SK-N-SH (cell line): ENCODE data around the gene ZNF275. TPM values are rescaled to one million over a fixed set of nuclear protein-coding genes. Genes with fewer than 3 reads are reported as not detected.
A peak's percentile ranks its signal among the peaks of the same experiment; 100 is the strongest.
"Not testable (repeated sequence)": the region's sequence is repeated elsewhere in the genome, so short reads cannot be mapped to it uniquely, and the experiment has no call there.

ENCODE experiments used
- CTCF ChIA-PET: fragments of 300-600, 350-600 bp; formaldehyde crosslinking; extraction: SDS; loops from one replicate; lab custom pipeline; 2021; lab: Yijun Ruan, JAX
- POLR2A ChIA-PET: fragments of 350-600 bp; sonication (Branson Sonifier 250); formaldehyde crosslinking; extraction: SDS; loops from one replicate; lab custom pipeline; 2020; ENCODE audit warnings: antibody characterized with exemption, inconsistent platforms; lab: Yijun Ruan, JAX
- DNase-seq: peaks from one replicate; pipeline ENCODE4 v3.0.0; 2012
- H2AFZ ChIP-seq: fragments of 200-600 bp; sonication (generic); 2 replicates; pipeline ENCODE4 v1.8.1; 2016; ENCODE audit warnings: antibody characterized with exemption, mild to moderate bottlenecking, low read depth
- H3F3A ChIP-seq: fragments of 200-600 bp; sonication (generic); replicated peaks from 2 replicates; pipeline ENCODE3; 2016; ENCODE audit warnings: antibody characterized with exemption, mild to moderate bottlenecking; ENCODE audit not compliant: insufficient read depth
- H3K27ac ChIP-seq, 2 experiments: fragments of 200-500 bp in 1 of 2; fragments of 200-600 bp in 1 of 2; sonication (Bioruptor generic) in 1 of 2; sonication (generic), shearing (Covaris generic) in 1 of 2; 2 replicates each; pipeline versions ENCODE4 v1.5.1 to v1.6.1; 2014 to 2016; ENCODE audit warnings: low read depth in 2 of 2, inconsistent platforms in 1 of 2, low read length in 1 of 2, mild to moderate bottlenecking in 1 of 2, mixed read lengths in 1 of 2
- H3K27me3 ChIP-seq: fragments of 200-600 bp; sonication (generic), shearing (Covaris generic); 2 replicates; pipeline ENCODE4 v1.6.1; 2016; ENCODE audit warnings: mixed run types; ENCODE audit not compliant: insufficient read depth
- H3K36me3 ChIP-seq, 2 experiments: fragments of 200-500 bp in 1 of 2; fragments of 200-600 bp in 1 of 2; sonication (Bioruptor generic) in 1 of 2; sonication (generic) in 1 of 2; replicated peaks in 1 of 2; 2 replicates each; pipeline versions ENCODE3 to v1.5.1; 2014 to 2016; ENCODE audit warnings: low read length in 1 of 2, mild to moderate bottlenecking in 1 of 2; ENCODE audit not compliant: insufficient read depth in 2 of 2, control insufficient read depth in 1 of 2
- H3K4me1 ChIP-seq, 2 experiments: fragments of 200-500 bp in 1 of 2; fragments of 200-600 bp in 1 of 2; sonication (Bioruptor generic) in 1 of 2; sonication (generic), shearing (Covaris generic) in 1 of 2; 2 replicates each; pipeline versions ENCODE4 v1.5.1 to v1.6.1; 2014 to 2016; ENCODE audit warnings: low read depth in 1 of 2, low read length in 1 of 2, mixed run types in 1 of 2; ENCODE audit not compliant: insufficient read depth in 2 of 2, control insufficient read depth in 1 of 2
- H3K4me2 ChIP-seq: fragments of 200-600 bp; sonication (generic), shearing (Covaris generic); 2 replicates; pipeline ENCODE4 v1.6.1; 2017; ENCODE audit warnings: mixed run types
- H3K4me3 ChIP-seq, 2 experiments: fragments of 200-500 bp in 1 of 2; fragments of 200-600 bp in 1 of 2; sonication (Bioruptor generic) in 1 of 2; sonication (generic), shearing (Covaris generic) in 1 of 2; 2 replicates each; pipeline versions ENCODE4 v1.5.1 to v1.8.1; 2014 to 2016; ENCODE audit warnings: low read depth in 2 of 2, inconsistent platforms in 1 of 2, low read length in 1 of 2, mild to moderate bottlenecking in 1 of 2, mixed read lengths in 1 of 2, moderate library complexity in 1 of 2
- H3K79me2 ChIP-seq: fragments of 200-600 bp; sonication (generic); 2 replicates; pipeline ENCODE4 v1.8.1; 2017; ENCODE audit warnings: mild to moderate bottlenecking; ENCODE audit not compliant: insufficient read depth
- H3K9ac ChIP-seq: fragments of 200-600 bp; sonication (generic); 2 replicates; pipeline ENCODE4 v1.6.1; 2017; ENCODE audit warnings: mixed run types
- H3K9me2 ChIP-seq: fragments of 200-600 bp; sonication (generic); 2 replicates; pipeline ENCODE4 v1.6.1; 2017; ENCODE audit warnings: mixed run types
- H3K9me3 ChIP-seq: fragments of 200-600 bp; sonication (generic); 2 replicates; pipeline ENCODE4 v1.6.1; 2017; ENCODE audit warnings: mixed run types, mild to moderate bottlenecking, moderate library complexity
- H4K20me1 ChIP-seq: fragments of 200-600 bp; sonication (generic); 2 replicates; pipeline ENCODE4 v1.6.1; 2017; ENCODE audit warnings: mild to moderate bottlenecking, mixed run types; ENCODE audit not compliant: insufficient read depth
- CHD2 ChIP-seq: fragments of 150-350 bp; IDR thresholded peaks from 2 replicates; pipeline ENCODE4 v1.6.1; 2018; ENCODE audit warnings: low read length; ENCODE audit not compliant: partially characterized antibody
- EP300 ChIP-seq, 2 experiments: IDR thresholded peaks; 2 replicates each; pipeline versions ENCODE4 v1.4.0 to v1.6.1; 2012; ENCODE audit warnings: borderline replicate concordance in 1 of 2, low read depth in 1 of 2, low read length in 1 of 2
- EZH2phosphoT487 ChIP-seq: fragments of 200-600 bp; sonication (generic); IDR thresholded peaks from 2 replicates; pipeline ENCODE4 v1.6.1; 2017; ENCODE audit warnings: low read depth, mixed run types, mild to moderate bottlenecking, antibody characterized with exemption, moderate library complexity, borderline replicate concordance
- FOSL2 ChIP-seq: IDR thresholded peaks from 2 replicates; pipeline ENCODE4 v1.4.0; 2012; ENCODE audit warnings: low read depth, mild to moderate bottlenecking, moderate library complexity, borderline replicate concordance
- FOXM1 ChIP-seq: IDR thresholded peaks from 2 replicates; pipeline ENCODE4 v1.4.0; 2012; ENCODE audit warnings: low read depth, mild to moderate bottlenecking
- IRF3 ChIP-seq: fragments of 150-350 bp; IDR thresholded peaks from 2 replicates; pipeline ENCODE4 v1.6.1; 2016; ENCODE audit warnings: mild to moderate bottlenecking, low read depth, low read length
- NFIC ChIP-seq: IDR thresholded peaks from 2 replicates; pipeline ENCODE4 v1.4.0; 2012; ENCODE audit warnings: borderline replicate concordance
- REST ChIP-seq: IDR thresholded peaks from 2 replicates; pipeline ENCODE4 v1.6.1; 2012; ENCODE audit warnings: mild to moderate bottlenecking, low read depth, low read length, moderate library complexity
- RXRA ChIP-seq: IDR thresholded peaks from 2 replicates; pipeline ENCODE4 v1.4.0; 2012; ENCODE audit warnings: low read depth, mild to moderate bottlenecking, borderline replicate concordance
- SIN3A ChIP-seq: IDR thresholded peaks from 2 replicates; pipeline ENCODE4 v1.6.1; 2012; ENCODE audit warnings: low read depth, mild to moderate bottlenecking, low read length, moderate library complexity, borderline replicate concordance
- TAF1 ChIP-seq: IDR thresholded peaks from 2 replicates; pipeline ENCODE4 v1.6.1; 2012; ENCODE audit warnings: low read depth, mild to moderate bottlenecking, low read length, moderate library complexity, borderline replicate concordance
- TCF12 ChIP-seq: IDR thresholded peaks from 2 replicates; pipeline ENCODE4 v1.4.0; 2012
- USF2 ChIP-seq: fragments of 150-350 bp; IDR thresholded peaks from 2 replicates; pipeline ENCODE4 v1.6.1; 2017; ENCODE audit warnings: antibody characterized with exemption, low read length, low read depth, borderline replicate concordance
- YY1 ChIP-seq: IDR thresholded peaks from 2 replicates; pipeline ENCODE4 v1.4.0; 2012; ENCODE audit warnings: low read depth, mild to moderate bottlenecking
- WGBS: methylation state at CpG from one replicate; pipeline ENCODE4 v1.1.6; 2017; ENCODE audit warnings: low lambda C conversion rate; 5-methylcytosine and 5-hydroxymethylcytosine counted together
- polyA plus RNA-seq, 3 experiments: library from polyadenylated mRNA; depleted of rRNA; stranded (reverse); fragments of >200 nt; gene quantifications; 2 replicates each; pipeline ENCODE4 v1.2.3, GENCODE V29; 2012

The ZNF275 gene
- polyA plus RNA-seq (2012; rRNA removed), result 4.9 and 6.3 TPM in 2 replicates
- 4.2 and 4.4 TPM in 2 replicates for polyA plus RNA-seq (2012; cell fraction: cytosol; rRNA removed)
- 12.3 and 17.2 TPM in 2 replicates for polyA plus RNA-seq (2012; cell fraction: nucleus; rRNA removed)

- CTCF ChIA-PET, result interaction anchor here (1.3 kb wide), 1 partner anchor 47 kb away, joined by 3 read pairs; no protein-coding TSS in a partner anchor
- POLR2A ChIA-PET, result interaction anchor here (0.6 to 0.9 kb wide), 2 partner anchors 8 to 10 kb away, joined by 3 read pairs; no protein-coding TSS in a partner anchor
- H3K4me2 ChIP-seq, result peak within 1 kb of the TSS; percentile 70
Measured at GRCh38 chrX:153333821-153334653, at the start of gene ZNF275. Gene ZNF275 (plus strand): TSS chrX:153334153. CDS start chrX:153336680, 2,527 bp downstream.

GRCh38 chrX:153285678-153286077 is 48.3 kb upstream of the ZNF275 start:
- POLR2A ChIA-PET, CTCF ChIA-PET, H3K4me2 ChIP-seq: not testable (repeated sequence)

More at GRCh38 chrX:153333821-153334653, at the start of gene ZNF275:
- Histone ChIP-seq H4K20me1 (no peaks in the 10 kb centered on the region), H3K27ac (peak within 1 kb of the TSS; percentile 40 to 59; a peak in 2 of 4 replicates), H3K9ac (peak within 1 kb of the TSS; percentile 88), H3K9me2 (no peaks in the 10 kb centered on the region), H3K36me3 (peaks cover 0 to 10% of the 10 kb centered on the region in 2 experiments), H3K27me3 (peaks cover 8% of the 10 kb centered on the region; the same call in 1 of the 2 replicates), H3K4me1 (peaks cover 0 to 4% of the 10 kb centered on the region in 2 experiments; a peak in 1 of 4 replicates), H2AFZ (peak within 1 kb of the TSS; percentile 64; the same call in 1 of the 2 replicates), H3K9me3 (no peaks in the 10 kb centered on the region), H3K4me3 (peak within 1 kb of the TSS; percentile 57 to 67), H3F3A (peaks cover 5% of the 10 kb centered on the region), H3K79me2 (peaks cover 32% of the 10 kb centered on the region; the same call in 1 of the 2 replicates)
- TF ChIP-seq FOXM1 (no peak), REST (no peak), USF2 (no peak), RXRA (no peak), NFIC (no peak), IRF3 (no peak), SIN3A (no peak), YY1 (no peak), TCF12 (no peak), TAF1 (no peak), FOSL2 (no peak), EZH2phosphoT487 (no peak), EP300 (IDR thresholded peaks at IDR 0.05; ENCODE audit: borderline replicate concordance in 1 of 2, low read depth in 1 of 2, low read length in 1 of 2) (no peak), CHD2 (no peak)
- 31% methylated on average over 83 of the region's 86 CpGs for WGBS
- peak; percentile 94 for DNase-seq

GRCh38 chrX:153288807-153289206 is 45.1 kb upstream of the ZNF275 start:
- POLR2A ChIA-PET, CTCF ChIA-PET, DNase-seq, H3F3A ChIP-seq, H3K79me2 ChIP-seq, H3K36me3 ChIP-seq, H3K4me2 ChIP-seq, H2AFZ ChIP-seq, H3K4me1 ChIP-seq, H3K27me3 ChIP-seq, H3K4me3 ChIP-seq, H3K9ac ChIP-seq, H4K20me1 ChIP-seq, H3K9me2 ChIP-seq, H3K27ac ChIP-seq, H3K9me3 ChIP-seq: not testable (repeated sequence)
- no CpG with 5 or more reads among the region's 2 CpGs for WGBS

More at GRCh38 chrX:153285678-153286077, 48.3 kb upstream of the ZNF275 start:
- H3K27ac ChIP-seq, H3K36me3 ChIP-seq, H3K27me3 ChIP-seq, H3K4me1 ChIP-seq, H4K20me1 ChIP-seq, H3K79me2 ChIP-seq, H3K9me3 ChIP-seq, H3K4me3 ChIP-seq, H3K9me2 ChIP-seq, H2AFZ ChIP-seq, H3F3A ChIP-seq, H3K9ac ChIP-seq, DNase-seq: not testable (repeated sequence)
- WGBS, result no CpG with 5 or more reads among the region's 8 CpGs
